HepG2 (cell line): ENCODE measurements around the gene KCTD6. TPM values are rescaled to one million over a fixed set of nuclear protein-coding genes. Genes with fewer than 3 reads are reported as not detected.

Source experiments
- E2F2 ChIP-seq: sonication (generic); formaldehyde crosslinking; IDR thresholded peaks from 2 replicates; pipeline ENCODE4 v1.4.0; 2020; ENCODE audit warnings: missing genetic modification reagents, borderline replicate concordance
- FOXK1 ChIP-seq: sonication (generic); formaldehyde crosslinking; IDR thresholded peaks from 2 replicates; pipeline ENCODE4 v1.4.0; 2020; ENCODE audit warnings: low read depth, missing genetic modification reagents, borderline replicate concordance
- GLI4 ChIP-seq: sonication (generic); formaldehyde crosslinking; IDR thresholded peaks from 2 replicates; pipeline ENCODE4 v1.5.1; 2020; ENCODE audit warnings: missing genetic modification reagents, mild to moderate bottlenecking, moderate library complexity, borderline replicate concordance
- HCFC1 ChIP-seq: fragments of 150-350 bp; IDR thresholded peaks from 2 replicates; pipeline ENCODE4 v1.6.1; 2014; ENCODE audit warnings: low read depth, low read length
- IRX3 ChIP-seq: sonication (generic); formaldehyde crosslinking; IDR thresholded peaks from 2 replicates; pipeline ENCODE4 v1.8.1; 2023; ENCODE audit warnings: mild to moderate bottlenecking, low read depth, missing genetic modification reagents, borderline replicate concordance
- ISX ChIP-seq: sonication (generic); formaldehyde crosslinking; conservative IDR thresholded peaks from 2 replicates; pipeline ENCODE4 v1.5.0; 2020; ENCODE audit warnings: missing genetic modification reagents
- KDM5A ChIP-seq: fragments of 200-600 bp; sonication (generic); IDR thresholded peaks from 2 replicates; pipeline ENCODE4 v1.7.0; 2018; ENCODE audit warnings: antibody characterized with exemption, mild to moderate bottlenecking, low read length, borderline replicate concordance
- MYC ChIP-seq: sonication (generic); formaldehyde crosslinking; IDR thresholded peaks from 2 replicates; pipeline ENCODE4 v1.9.0; 2021; ENCODE audit warnings: missing genetic modification reagents, borderline replicate concordance
- PAF1 ChIP-seq: IDR thresholded peaks from 2 replicates; pipeline ENCODE4 v1.6.1; 2016; ENCODE audit warnings: missing genetic modification reagents, missing compliant biosample characterization
- POLR2G ChIP-seq: fragments of 200-400 bp; formaldehyde crosslinking; IDR thresholded peaks from 2 replicates; pipeline ENCODE4 v1.6.1; 2018; ENCODE audit warnings: mild to moderate bottlenecking, low read depth, low read length, moderate library complexity
- RXRB ChIP-seq: IDR thresholded peaks from 2 replicates; pipeline ENCODE4 v1.6.1; 2016; ENCODE audit warnings: borderline replicate concordance, missing genetic modification reagents, missing compliant biosample characterization
- SOX5 ChIP-seq: IDR thresholded peaks from 2 replicates; pipeline ENCODE4 v1.6.1; 2016; ENCODE audit warnings: borderline replicate concordance
- SUZ12 ChIP-seq: fragments of 150-350 bp; IDR thresholded peaks from 2 replicates; pipeline ENCODE4 v1.6.1; 2014; ENCODE audit warnings: low read depth, low read length
- TSC22D2 ChIP-seq: sonication (generic); formaldehyde crosslinking; IDR thresholded peaks from 2 replicates; pipeline ENCODE4 v1.5.1; 2020; ENCODE audit warnings: missing genetic modification reagents, mild to moderate bottlenecking, borderline replicate concordance
- ZBTB38 ChIP-seq: sonication (generic); formaldehyde crosslinking; IDR thresholded peaks from 2 replicates; pipeline ENCODE4 v1.5.1; 2020; ENCODE audit warnings: mild to moderate bottlenecking, missing genetic modification reagents
- ZNF205 ChIP-seq: IDR thresholded peaks from 2 replicates; pipeline ENCODE4 v1.6.1; 2018; ENCODE audit warnings: missing biosample characterization, missing genetic modification reagents
- ZNF331 ChIP-seq: sonication (generic); formaldehyde crosslinking; IDR thresholded peaks from 2 replicates; pipeline ENCODE4 v1.4.0; 2020; ENCODE audit warnings: missing genetic modification reagents
- ZNF337 ChIP-seq: sonication (generic); formaldehyde crosslinking; IDR thresholded peaks from 2 replicates; pipeline ENCODE4 v1.5.1; 2020; ENCODE audit warnings: missing genetic modification reagents, low read depth, mild to moderate bottlenecking, borderline replicate concordance
- ZNF431 ChIP-seq: sonication (generic); formaldehyde crosslinking; IDR thresholded peaks from 2 replicates; pipeline ENCODE4 v1.9.0; 2022; ENCODE audit warnings: missing genetic modification reagents, low read depth, mild to moderate bottlenecking, borderline replicate concordance
- ZNF552 ChIP-seq: sonication (generic); formaldehyde crosslinking; IDR thresholded peaks from 2 replicates; pipeline ENCODE4 v1.9.0; 2022; ENCODE audit warnings: missing genetic modification reagents, mild to moderate bottlenecking, borderline replicate concordance
- ZNF687 ChIP-seq: sonication (generic); formaldehyde crosslinking; IDR thresholded peaks from 2 replicates; pipeline ENCODE4 v1.5.1; 2020; ENCODE audit warnings: mild to moderate bottlenecking, missing genetic modification reagents, moderate library complexity
- ZNF709 ChIP-seq: sonication (generic); formaldehyde crosslinking; IDR thresholded peaks from 2 replicates; pipeline ENCODE4 v1.5.0; 2020; ENCODE audit warnings: mild to moderate bottlenecking, missing genetic modification reagents
- polyA plus RNA-seq, 8 experiments: library from polyadenylated mRNA; depleted of rRNA in 3 of 8; stranded (reverse) in 7 of 8; unstranded in 1 of 8; fragments of >200 nt; fragmentation: Illumina TruSeq in 4 of 8; extraction: Trizol in 4 of 8; gene quantifications; 2 replicates each; pipeline versions ENCODE4 v1.2.1 to v1.2.3, GENCODE V29; 2011 to 2016; ENCODE audit warnings: low read depth in 4 of 8, missing spikeins in 1 of 8, mixed read lengths in 1 of 8; ENCODE audit not compliant: insufficient read depth in 1 of 8
- total RNA-seq, 5 experiments: library from RNA; depleted of rRNA; stranded (reverse); fragments of >200 nt; fragmentation: Illumina TruSeq; extraction: Trizol; gene quantifications; 2 replicates each; pipeline ENCODE4 v1.2.3, GENCODE V29; 2016; ENCODE audit warnings: low read depth in 1 of 5
- TF ChIP-seq, protein P1 (sequence below): sonication (generic); formaldehyde crosslinking; IDR thresholded peaks from 2 replicates; pipeline ENCODE4 v1.5.0; 2020; ENCODE audit warnings: mild to moderate bottlenecking, low read depth, missing genetic modification reagents, borderline replicate concordance
- TF ChIP-seq, protein P2 (sequence below): IDR thresholded peaks from 2 replicates; pipeline ENCODE4 v1.6.1; 2012; ENCODE audit warnings: inconsistent platforms

The KCTD6 gene
- total and polyA plus RNA-seq, 2 of the 13 experiments (the other 11 are each of a cell fraction or from before 2014, with no cell fraction given) = 13.4 to 14.2 TPM

DNA sequence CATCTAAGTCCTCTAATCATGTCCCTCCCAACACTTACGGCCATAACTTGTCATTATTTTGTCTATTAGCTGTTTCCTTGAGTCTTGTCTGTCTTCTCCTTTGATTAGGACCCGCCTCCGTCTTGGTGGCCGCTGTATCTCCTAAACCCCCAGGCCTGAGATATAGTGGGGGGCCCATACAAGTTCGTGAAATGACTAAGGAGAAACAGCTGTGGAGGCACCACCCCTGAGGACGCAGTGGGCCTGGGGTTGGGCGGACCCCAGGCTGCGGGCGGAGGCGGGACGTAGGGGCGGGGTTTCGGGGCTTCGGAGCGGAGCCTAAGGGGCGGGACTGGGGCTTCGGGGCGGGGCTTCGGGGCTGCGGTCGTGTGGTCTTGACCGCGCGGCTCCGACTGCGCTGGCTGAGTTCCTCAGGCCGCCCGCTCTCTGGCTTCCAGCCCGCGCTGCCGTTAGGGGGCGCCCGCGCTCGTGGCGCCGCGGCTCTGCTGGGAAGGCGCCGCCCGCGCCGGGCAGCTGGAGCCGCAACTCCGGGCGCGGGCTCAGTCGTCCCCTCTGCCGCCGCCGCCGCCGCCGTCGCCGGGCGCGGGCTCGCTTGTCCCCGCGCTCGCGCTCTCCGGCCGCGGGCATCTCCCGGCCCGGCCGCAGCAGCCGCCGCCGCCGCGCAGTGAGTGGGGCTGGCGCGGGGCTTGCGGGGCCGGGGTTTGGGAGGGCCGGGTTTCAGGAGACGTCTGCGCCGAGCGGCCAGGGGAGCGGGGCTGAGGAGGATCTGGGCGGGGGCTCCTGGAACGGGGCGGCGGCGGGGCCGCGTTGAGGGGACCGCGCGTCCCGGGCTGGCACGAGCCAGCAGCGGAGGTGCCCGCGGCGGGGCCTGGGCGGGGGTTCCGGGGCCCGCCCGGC lies at the start of gene KCTD6 (continued):
- peak; percentile 71 for TF ChIP-seq ZNF687 (CRISPR knock-in tag)
- TF ChIP-seq IRX3 = no peak
- TF ChIP-seq RXRB = 0 out of 2 replicates have a peak, but pooled peaks have one; percentile 26
- peak; percentile 24; the same call in 1 of the 2 replicates for TF ChIP-seq ZNF337 (CRISPR knock-in tag)
- peak; percentile 26; the same call in 1 of the 2 replicates for TF ChIP-seq HCFC1
- TF ChIP-seq KDM5A = no peak
- peak; percentile 70; the same call in 1 of the 2 replicates for TF ChIP-seq MYC (CRISPR knock-in tag)
- TF ChIP-seq E2F2 (CRISPR knock-in tag) = no peak
- TF ChIP-seq, protein P1, sequence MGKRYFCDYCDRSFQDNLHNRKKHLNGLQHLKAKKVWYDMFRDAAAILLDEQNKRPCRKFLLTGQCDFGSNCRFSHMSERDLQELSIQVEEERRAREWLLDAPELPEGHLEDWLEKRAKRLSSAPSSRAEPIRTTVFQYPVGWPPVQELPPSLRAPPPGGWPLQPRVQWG (CRISPR knock-in tag) = no peak
- TF ChIP-seq TSC22D2 (CRISPR knock-in tag) = no peak
- peak; percentile 65 for TF ChIP-seq ZNF331 (CRISPR knock-in tag)
- TF ChIP-seq ZNF552 (CRISPR knock-in tag) = no peak
- TF ChIP-seq ZNF709 = 0 out of 2 replicates have a peak, but pooled peaks have one; percentile 30
- TF ChIP-seq, protein P2, sequence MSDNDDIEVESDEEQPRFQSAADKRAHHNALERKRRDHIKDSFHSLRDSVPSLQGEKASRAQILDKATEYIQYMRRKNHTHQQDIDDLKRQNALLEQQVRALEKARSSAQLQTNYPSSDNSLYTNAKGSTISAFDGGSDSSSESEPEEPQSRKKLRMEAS = peak; percentile 61; the same call in 1 of the 2 replicates
- no peak for TF ChIP-seq SUZ12
- TF ChIP-seq POLR2G = no peak; the same call in none of the 2 replicates
- TF ChIP-seq SOX5 (CRISPR knock-in tag) = peak; percentile 27; the same call in 1 of the 2 replicates
- TF ChIP-seq PAF1 = no peak
- peak; percentile 42; the same call in 1 of the 2 replicates for TF ChIP-seq ZBTB38 (CRISPR knock-in tag)
- TF ChIP-seq GLI4 (CRISPR knock-in tag) = no peak
- no peak for TF ChIP-seq ZNF205 (CRISPR knock-in tag)
- TF ChIP-seq ISX (CRISPR knock-in tag) = no peak
- TF ChIP-seq FOXK1 = no peak
- peak; percentile 22; the same call in 1 of the 2 replicates for TF ChIP-seq ZNF431 (CRISPR knock-in tag)
